Activated CD4-positive, alpha-beta T cell treated with anti-CD3 and anti-CD28 coated beads for 36 hours (primary cell): ENCODE measurements around the gene KIAA2012. TPM values are rescaled to one million over a fixed set of nuclear protein-coding genes. Genes with fewer than 3 reads are reported as not detected.

Experiments used
- ATAC-seq: fragments of 200-7000 bp; cut with Tn5 transposase; one replicate; pipeline ENCODE4 v1.10.0; 2021; ENCODE audit warnings: mild to moderate bottlenecking, moderate library complexity
- CTCF ChIA-PET: fragments of 350-600 bp; sonication (Branson Sonifier 250); formaldehyde crosslinking; loops from one replicate; lab custom pipeline; 2021; ENCODE audit warnings: antibody characterized with exemption; lab: Charles Lee
- POLR2A ChIA-PET: fragments of 350-600 bp; sonication (Branson Sonifier 250); formaldehyde crosslinking; loops from one replicate; lab custom pipeline; 2021; ENCODE audit warnings: antibody characterized with exemption, inconsistent platforms; lab: Charles Lee
- DNase-seq: peaks from one replicate; pipeline ENCODE4 v3.0.0-alpha.2; 2020
- H3K27ac Mint-ChIP-seq: one replicate; pipeline ENCODE4 v1.8.0; 2021; ENCODE audit warnings: mixed read lengths
- H3K27me3 Mint-ChIP-seq: one replicate; pipeline ENCODE4 v1.8.0; 2021; ENCODE audit warnings: mixed read lengths
- H3K36me3 Mint-ChIP-seq: one replicate; pipeline ENCODE4 v1.8.0; 2021; ENCODE audit warnings: low read depth, mixed read lengths
- H3K4me1 Mint-ChIP-seq: one replicate; pipeline ENCODE4 v1.8.0; 2021; ENCODE audit warnings: mixed read lengths
- H3K4me3 Mint-ChIP-seq: one replicate; pipeline ENCODE4 v1.8.0; 2021; ENCODE audit warnings: mild to moderate bottlenecking, moderate library complexity, mixed read lengths
- H3K9me3 Mint-ChIP-seq: one replicate; pipeline ENCODE4 v1.8.0; 2021; ENCODE audit warnings: low read depth, mixed read lengths
- intact Hi-C, 2 experiments: fragments of 100-400 bp; cut with DNase I in 1 of 2; cut with micrococcal nuclease in 1 of 2; formaldehyde crosslinking; loops; one replicate each; pipeline versions ENCODE4 v1.14.2 to v1.15.1; 2022 to 2024; cut with DNase I, micrococcal nuclease
- total RNA-seq, 2 experiments: library from RNA; stranded (reverse); gene quantifications; one replicate each; pipeline ENCODE4 v1.2.3, GENCODE V29; 2021

KIAA2012 gene
- total RNA-seq, 2 experiments from 2014 or later, result not detected

GRCh38 chr2:202140522-202141252 lies 67.6 kb downstream of the KIAA2012 start:
- no peaks in the 10 kb centered on the region for H3K9me3 Mint-ChIP-seq
- intact Hi-C loops, result no loop called here
- DNase-seq (no peak), ATAC-seq (no peak)
- no peaks in the 10 kb centered on the region for H3K27me3 Mint-ChIP-seq
- no peak overlapping the region for H3K4me3 Mint-ChIP-seq
- no peak overlapping the region for H3K27ac Mint-ChIP-seq
- no peaks in the 10 kb centered on the region for H3K36me3 Mint-ChIP-seq
- POLR2A ChIA-PET, result no interaction called here
- CTCF ChIA-PET, result no interaction called here
- no peaks in the 10 kb centered on the region for H3K4me1 Mint-ChIP-seq

DNA sequence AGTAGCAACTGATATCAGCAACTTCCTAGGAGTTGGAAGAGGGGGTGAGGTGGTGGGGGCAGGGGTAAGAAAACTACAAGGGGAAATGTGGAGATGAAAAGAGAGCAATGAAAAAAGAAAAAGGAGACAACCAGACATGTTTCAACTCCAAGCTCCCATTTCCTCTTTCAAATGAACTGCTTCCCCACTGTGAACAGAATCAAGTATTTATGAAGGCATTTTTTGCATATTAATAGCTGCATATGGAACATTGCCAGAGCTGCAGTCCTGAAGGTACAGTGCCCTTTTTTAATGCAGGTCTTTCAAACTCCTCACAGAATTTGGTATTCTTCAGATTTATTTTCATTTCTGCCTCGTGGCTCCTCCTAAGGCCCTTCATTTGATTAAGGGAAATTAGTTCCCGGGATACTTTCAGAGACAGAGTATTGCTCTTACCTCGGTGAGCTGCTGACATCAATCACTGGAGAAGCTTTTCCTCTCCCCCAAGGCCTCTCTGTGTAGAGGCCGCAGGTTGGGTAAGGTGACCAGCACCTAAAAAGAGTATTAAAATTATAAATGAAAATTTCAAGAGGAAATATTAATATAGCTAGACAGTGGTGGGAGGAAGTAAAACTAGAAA lies 68.4 kb downstream of the KIAA2012 start:
- Mint-ChIP-seq H3K36me3 (no peaks in the 10 kb centered on the region), H3K27me3 (no peaks in the 10 kb centered on the region), H3K4me3 (no peak overlapping the region), H3K27ac (no peak overlapping the region), H3K4me1 (no peaks in the 10 kb centered on the region), H3K9me3 (no peaks in the 10 kb centered on the region)
- POLR2A ChIA-PET, result no interaction called here
- intact Hi-C loops, result no loop called here
- ATAC-seq, result no peak
- no peak for DNase-seq
- CTCF ChIA-PET, result no interaction called here

GRCh38 chr2:202142540-202142939 lies 69.5 kb downstream of the KIAA2012 start:
- ATAC-seq (no peak), DNase-seq (no peak)
- Mint-ChIP-seq H3K4me1 (no peaks in the 10 kb centered on the region), H3K27me3 (no peaks in the 10 kb centered on the region), H3K27ac (no peak overlapping the region), H3K4me3 (no peak overlapping the region), H3K9me3 (no peaks in the 10 kb centered on the region), H3K36me3 (no peaks in the 10 kb centered on the region)
- intact Hi-C loops, result no loop called here
- POLR2A ChIA-PET, result no interaction called here
- CTCF ChIA-PET, result no interaction called here

GRCh38 chr2:202147775-202148174 lies 74.7 kb downstream of the KIAA2012 start:
- no peak for ATAC-seq
- Mint-ChIP-seq H3K4me1 (no peaks in the 10 kb centered on the region), H3K4me3 (no peak overlapping the region), H3K9me3 (no peaks in the 10 kb centered on the region), H3K27me3 (peaks cover 8% of the 10 kb centered on the region), H3K27ac (no peak overlapping the region), H3K36me3 (no peaks in the 10 kb centered on the region)
- POLR2A ChIA-PET, result no interaction called here
- DNase-seq, result no peak
- CTCF ChIA-PET, result interaction anchor here (0.6 to 1.3 kb wide), 2 partner anchors 30 to 379 kb away, joined by 3 to 5 read pairs; no protein-coding TSS in a partner anchor
- intact Hi-C loops, result no loop called here

GRCh38 chr2:202148515-202149154 lies 75.6 kb downstream of the KIAA2012 start:
- peaks cover 8% of the 10 kb centered on the region for H3K27me3 Mint-ChIP-seq
- no peaks in the 10 kb centered on the region for H3K36me3 Mint-ChIP-seq
- CTCF ChIA-PET, result interaction anchor here (0.6 to 1.3 kb wide), 3 partner anchors 29 to 780 kb away, joined by 4 to 5 read pairs (median 4); no protein-coding TSS in a partner anchor
- no peak for DNase-seq
- H3K27ac Mint-ChIP-seq, result no peak overlapping the region
- H3K4me3 Mint-ChIP-seq, result no peak overlapping the region
- ATAC-seq, result no peak
- intact Hi-C loops, result no loop called here
- H3K9me3 Mint-ChIP-seq, result no peaks in the 10 kb centered on the region
- POLR2A ChIA-PET, result no interaction called here
- H3K4me1 Mint-ChIP-seq, result no peaks in the 10 kb centered on the region

DNA sequence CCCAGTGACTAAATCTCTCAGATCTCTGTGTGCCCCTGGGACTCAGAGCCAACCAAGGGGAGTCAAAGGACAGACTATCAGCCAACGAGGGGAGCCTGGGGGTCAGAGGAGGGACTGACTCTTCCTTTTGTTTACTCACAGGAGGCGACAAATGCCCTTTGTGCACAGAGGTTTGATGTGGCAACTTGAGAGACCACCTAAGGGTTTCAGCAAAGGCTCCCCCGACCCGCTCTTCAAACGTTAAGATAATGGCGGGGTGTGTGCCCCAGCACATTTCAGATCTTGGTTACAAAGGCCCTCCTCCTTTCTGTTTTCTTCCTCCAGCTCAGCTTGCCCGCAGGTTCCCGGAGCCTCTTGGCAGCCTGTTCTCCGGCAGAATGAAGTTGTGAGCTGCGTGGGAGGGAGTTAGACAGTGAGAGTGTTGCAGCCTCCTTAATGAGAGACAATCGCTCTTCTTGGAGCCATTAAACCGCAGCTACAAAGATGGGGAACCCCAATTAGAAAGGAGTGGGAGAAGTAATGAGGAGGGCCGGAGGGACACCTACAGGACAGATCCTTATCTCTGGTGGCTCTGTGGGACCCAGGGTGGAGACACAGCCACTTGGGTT lies 76.2 kb downstream of the KIAA2012 start:
- ChIA-PET CTCF (interaction anchor here (0.6 to 0.8 kb wide), 3 partner anchors 175 to 779 kb away, joined by 3 to 4 read pairs (median 4); no protein-coding TSS in a partner anchor), POLR2A (no interaction called here)
- Mint-ChIP-seq H3K4me1 (no peaks in the 10 kb centered on the region), H3K4me3 (no peak overlapping the region), H3K27ac (no peak overlapping the region), H3K27me3 (peaks cover 8% of the 10 kb centered on the region), H3K9me3 (no peaks in the 10 kb centered on the region), H3K36me3 (no peaks in the 10 kb centered on the region)
- DNase-seq, result no peak
- ATAC-seq, result no peak
- intact Hi-C loops, result no loop called here

DNA sequence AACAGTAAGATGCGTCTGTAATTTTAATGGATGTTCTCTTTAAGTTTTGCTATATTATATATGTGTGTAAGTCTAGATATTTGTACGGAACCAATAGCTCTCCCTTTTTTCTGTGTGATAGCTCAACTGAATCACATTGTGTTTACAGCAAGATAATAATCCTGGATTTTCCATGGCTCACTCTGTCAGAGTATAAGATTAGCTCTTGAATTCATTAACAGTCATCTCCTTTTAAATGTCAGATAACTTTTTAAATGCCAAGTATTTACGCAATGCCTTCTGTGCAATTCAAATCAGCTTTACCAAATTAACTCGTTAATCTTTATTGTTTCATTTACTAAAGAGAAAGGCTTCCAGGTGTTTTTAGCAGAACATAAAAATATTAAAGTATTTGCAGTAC lies 76.9 kb downstream of the KIAA2012 start:
- Mint-ChIP-seq H3K36me3 (no peaks in the 10 kb centered on the region), H3K4me3 (no peak overlapping the region), H3K27me3 (peaks cover 10% of the 10 kb centered on the region), H3K27ac (no peak overlapping the region), H3K4me1 (no peaks in the 10 kb centered on the region), H3K9me3 (no peaks in the 10 kb centered on the region)
- ATAC-seq, result no peak
- intact Hi-C loops, result no loop called here
- POLR2A ChIA-PET, result no interaction called here
- DNase-seq, result no peak
- CTCF ChIA-PET, result interaction anchor here (0.8 kb wide), 1 partner anchor 176 kb away, joined by 3 read pairs; no protein-coding TSS in a partner anchor

DNA sequence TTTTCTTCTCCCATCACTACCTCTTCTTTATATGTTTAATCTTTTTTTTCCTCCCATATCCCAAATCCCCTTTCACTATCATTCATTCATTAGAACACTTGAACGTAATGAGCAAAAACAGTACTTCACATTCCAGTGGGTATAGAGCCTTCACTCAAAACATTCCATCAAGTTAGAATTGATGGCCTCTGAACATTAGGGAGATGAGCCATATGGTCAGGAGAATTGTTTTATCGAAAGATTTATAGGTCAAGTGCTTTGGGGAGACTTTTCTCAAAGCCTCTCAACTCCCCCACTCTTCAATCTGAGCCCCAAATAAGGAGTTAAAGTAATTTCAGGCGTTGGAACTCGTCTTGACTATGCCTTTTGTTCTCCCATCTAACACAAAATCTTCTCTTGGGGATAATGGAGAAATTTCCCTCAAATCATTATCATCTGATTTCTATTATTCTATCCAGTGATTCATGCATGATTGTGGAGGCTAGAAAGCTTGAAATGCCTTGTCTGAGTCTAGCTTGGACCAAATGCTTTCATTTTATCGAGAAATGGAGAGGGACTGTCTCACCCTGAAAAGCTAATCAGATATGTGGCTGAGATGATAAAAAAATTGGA lies 79.2 kb downstream of the KIAA2012 start:
- intact Hi-C loops, result no loop called here
- CTCF ChIA-PET, result interaction anchor here (0.7 kb wide), 1 partner anchor 707 kb away, joined by 3 read pairs; no protein-coding TSS in a partner anchor
- POLR2A ChIA-PET, result no interaction called here
- Mint-ChIP-seq H3K27me3 (peaks cover 16% of the 10 kb centered on the region), H3K4me3 (no peak overlapping the region), H3K36me3 (no peaks in the 10 kb centered on the region), H3K9me3 (no peaks in the 10 kb centered on the region), H3K4me1 (no peaks in the 10 kb centered on the region), H3K27ac (no peak overlapping the region)
- no peak for DNase-seq
- ATAC-seq, result no peak

GRCh38 chr2:202154613-202155012 lies 81.6 kb downstream of the KIAA2012 start:
- intact Hi-C loops, result no loop called here
- H3K9me3 Mint-ChIP-seq, result no peaks in the 10 kb centered on the region
- ChIA-PET CTCF (no interaction called here), POLR2A (no interaction called here)
- ATAC-seq (no peak), DNase-seq (no peak)
- peaks cover 20% of the 10 kb centered on the region for H3K27me3 Mint-ChIP-seq
- no peaks in the 10 kb centered on the region for H3K36me3 Mint-ChIP-seq
- H3K4me1 Mint-ChIP-seq, result no peaks in the 10 kb centered on the region
- H3K27ac Mint-ChIP-seq, result no peak overlapping the region
- no peak overlapping the region for H3K4me3 Mint-ChIP-seq

DNA sequence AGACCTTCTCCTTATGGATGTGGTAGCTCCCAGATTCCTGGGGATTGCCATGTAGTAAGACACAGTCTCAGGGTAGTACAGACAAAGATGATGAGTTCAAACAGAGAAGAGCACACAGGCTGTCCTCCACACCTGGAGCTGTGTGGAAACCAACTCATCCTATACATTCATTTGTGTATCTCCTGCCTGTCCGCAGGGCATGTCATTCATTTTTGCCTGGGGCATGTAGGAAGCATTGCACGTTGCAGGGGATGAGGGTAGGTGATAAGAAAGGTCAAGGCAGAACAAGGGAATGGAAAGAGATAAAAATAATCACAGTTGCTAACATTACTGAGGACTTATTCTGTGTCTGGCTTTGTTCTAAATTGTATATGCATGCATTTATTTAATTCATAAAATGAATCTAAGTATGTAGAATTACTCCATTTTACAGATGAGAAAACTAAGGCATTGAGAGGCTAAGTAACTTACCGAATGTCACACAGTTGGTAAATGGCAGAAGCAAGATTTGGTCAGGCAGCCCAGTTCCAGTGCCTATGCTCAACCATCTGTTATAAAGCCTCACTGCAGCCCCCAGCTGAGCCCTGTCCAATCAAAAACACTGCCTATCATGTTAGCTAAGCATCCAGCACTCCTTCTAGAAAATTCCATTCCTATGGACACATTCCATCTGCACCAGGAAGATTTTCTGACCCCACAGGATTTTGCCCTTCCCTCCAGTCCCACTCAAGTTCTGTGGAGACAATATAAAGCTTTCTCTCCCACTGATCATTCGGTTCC lies 84.3 kb downstream of the KIAA2012 start:
- Mint-ChIP-seq H3K4me1 (peaks cover 15% of the 10 kb centered on the region), H3K9me3 (no peaks in the 10 kb centered on the region), H3K27me3 (peaks cover 12% of the 10 kb centered on the region), H3K27ac (no peak overlapping the region), H3K36me3 (no peaks in the 10 kb centered on the region), H3K4me3 (no peak overlapping the region)
- DNase-seq (no peak), ATAC-seq (no peak)
- CTCF ChIA-PET, result no interaction called here
- POLR2A ChIA-PET, result no interaction called here
- intact Hi-C loops, result no loop called here

DNA sequence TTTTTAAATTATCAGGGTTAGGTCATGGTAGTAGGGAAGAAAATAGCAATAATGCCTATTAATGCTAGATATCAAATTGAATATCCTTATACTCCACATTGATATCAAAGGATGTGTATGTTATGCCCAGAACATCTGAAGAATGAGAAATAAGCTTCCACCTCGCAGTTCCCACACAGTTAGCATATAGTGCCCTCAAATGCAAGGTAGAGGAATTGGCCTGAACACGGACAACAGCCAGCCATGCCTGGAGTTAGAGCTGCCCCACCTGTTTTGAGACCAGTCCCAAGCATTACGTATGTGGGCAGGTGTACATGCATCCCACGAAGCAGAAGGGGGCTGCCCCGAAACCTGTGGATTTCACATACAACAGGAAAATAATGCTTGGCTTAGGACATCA lies 85.7 kb downstream of the KIAA2012 start:
- CTCF ChIA-PET, result no interaction called here
- no peak for ATAC-seq

More for the DNA sequence above, 85.7 kb downstream of the KIAA2012 start:
- Mint-ChIP-seq H3K9me3 (no peaks in the 10 kb centered on the region), H3K36me3 (no peaks in the 10 kb centered on the region), H3K4me3 (no peak overlapping the region), H3K27me3 (peaks cover 12% of the 10 kb centered on the region), H3K4me1 (peaks cover 15% of the 10 kb centered on the region), H3K27ac (no peak overlapping the region)
- intact Hi-C loops, result no loop called here
- DNase-seq, result no peak
- POLR2A ChIA-PET, result no interaction called here
